Tongue (tissue), 2 donors: Measurements from ENCODE around the gene DMAC1. TPM values are rescaled to one million over a fixed set of nuclear protein-coding genes. Genes with fewer than 3 reads are reported as not detected.
A peak's percentile ranks its signal among the peaks of the same experiment; 100 is the strongest.

ENCODE experiments used
- DNase-seq: peaks from one replicate; pipeline ENCODE4 v3.0.0-alpha.2; 2015
- total RNA-seq: library from RNA; depleted of rRNA; stranded (reverse); fragments of >200 nt; gene quantifications from one replicate; pipeline ENCODE4 v1.2.3, GENCODE V29; 2014

DMAC1 gene
- total RNA-seq, 1 donor from 2014 or later: 18.5 TPM

DNA sequence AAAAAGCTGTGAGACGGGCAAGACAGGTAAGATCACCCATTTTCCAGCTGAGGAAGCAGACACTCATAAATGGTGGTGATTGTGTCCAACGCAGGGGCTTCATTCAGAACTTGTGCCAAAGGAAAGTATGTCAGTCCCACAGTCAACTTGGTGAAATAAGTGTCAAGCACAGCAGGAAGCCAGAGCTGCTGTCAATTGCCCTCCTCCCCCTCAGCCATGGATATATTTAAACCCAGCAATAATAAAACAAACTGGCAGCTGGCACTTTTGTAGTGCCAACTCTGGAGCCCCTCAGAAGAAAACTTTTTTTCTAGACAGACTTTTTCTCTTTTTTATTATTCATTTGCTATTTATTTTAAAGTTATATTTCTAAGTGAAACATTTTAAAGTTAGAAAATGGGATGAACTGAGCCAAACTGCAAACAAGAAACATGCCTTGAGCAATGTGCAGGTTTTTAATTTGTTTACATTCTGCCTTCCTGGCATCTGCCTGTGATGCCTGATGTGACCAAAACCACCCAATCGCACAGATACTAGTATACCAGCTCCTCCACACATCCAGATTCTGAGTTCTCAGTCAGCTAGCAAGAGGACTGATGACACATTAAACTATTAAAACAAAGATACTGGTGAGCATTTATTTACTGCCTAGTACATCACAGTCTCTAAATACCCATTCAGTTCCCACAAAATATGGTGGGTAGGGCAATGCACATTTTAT is 17.0 kb downstream of the DMAC1 start:
- peak; percentile 55 for DNase-seq

DNA sequence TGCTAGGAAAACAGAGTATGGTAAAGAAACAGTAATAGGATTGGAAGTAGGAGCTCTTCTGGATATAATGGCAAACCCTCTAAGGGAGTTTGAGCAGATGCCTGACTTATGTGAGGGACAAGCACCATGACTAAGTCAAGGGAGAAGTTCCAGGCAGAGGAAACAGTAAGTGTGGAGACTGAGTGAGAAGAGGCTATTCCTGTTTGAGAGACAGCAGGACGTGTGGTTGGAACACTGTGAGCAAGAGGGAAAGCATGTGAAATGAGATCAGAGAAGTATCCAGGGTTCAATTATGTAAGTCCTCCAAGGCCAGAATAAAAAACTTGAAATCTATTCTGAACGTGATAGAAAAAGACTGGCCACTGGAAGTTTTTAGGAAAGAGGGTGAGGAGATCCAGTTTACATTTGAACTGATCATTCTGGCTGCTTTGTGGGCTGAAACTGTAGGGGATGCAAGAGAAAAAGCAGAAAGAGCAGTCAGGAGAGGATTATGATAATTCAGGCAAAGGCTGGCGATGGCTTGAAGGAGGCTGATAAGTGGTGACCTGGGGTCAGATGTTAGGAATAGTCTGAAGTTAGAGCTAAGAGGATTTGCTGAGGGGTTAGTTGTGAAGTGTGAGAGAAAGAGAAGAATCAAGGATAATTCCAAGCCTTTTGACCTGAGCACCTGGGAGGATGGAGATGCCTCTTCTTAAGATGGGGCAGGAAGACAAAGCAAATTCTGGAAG is 19.2 kb downstream of the DMAC1 start:
- DNase-seq: peak; percentile 31

- no peak for DNase-seq
Observed at GRCh38 chr9:7778851-7779600, 20.6 kb downstream of the DMAC1 start.

DNA sequence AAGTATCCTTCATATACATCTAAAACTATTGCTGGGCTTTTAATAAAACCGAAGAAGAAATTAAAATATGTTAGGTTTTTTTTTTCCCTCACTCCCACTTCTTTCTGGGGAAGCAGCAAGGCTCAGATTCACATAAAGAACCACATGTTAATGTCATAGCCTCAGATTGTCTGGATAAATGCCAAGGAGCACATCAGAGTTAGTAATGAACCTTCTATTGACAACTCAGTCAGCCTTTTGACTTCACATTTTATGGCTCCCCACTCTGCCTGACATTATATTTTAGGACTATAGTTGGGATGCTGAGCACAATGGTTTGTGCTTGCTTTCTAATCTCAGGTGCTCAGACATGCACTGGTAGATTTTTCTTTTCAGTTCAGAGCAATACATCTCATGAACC is 21.8 kb downstream of the DMAC1 start:
- DNase-seq: no peak

GRCh38 chr9:7770111-7770510 is 29.5 kb downstream of the DMAC1 start:
- DNase-seq: peak; percentile 35

DNA sequence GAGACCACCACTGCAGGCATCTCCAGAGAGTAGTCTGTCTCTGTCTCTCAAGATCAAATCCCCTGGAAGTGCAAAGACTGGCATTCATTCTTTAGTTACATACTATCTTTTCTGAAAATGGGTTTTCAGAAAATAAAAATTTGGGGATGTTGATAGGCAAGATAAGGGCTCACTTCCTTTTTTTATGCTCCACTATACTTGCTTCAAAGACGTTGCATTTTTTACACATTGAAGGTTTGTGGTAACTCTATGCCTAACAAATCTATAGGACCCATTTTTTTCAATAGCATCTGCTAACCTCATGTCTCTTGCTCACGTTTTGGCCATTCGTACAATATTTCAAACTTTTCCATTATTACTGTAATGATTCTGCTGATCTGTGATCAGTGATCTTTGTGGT is 37.0 kb downstream of the DMAC1 start:
- no peak for DNase-seq

- no peak for DNase-seq
Observed at GRCh38 chr9:7760014-7760415, 39.6 kb downstream of the DMAC1 start.

DNA sequence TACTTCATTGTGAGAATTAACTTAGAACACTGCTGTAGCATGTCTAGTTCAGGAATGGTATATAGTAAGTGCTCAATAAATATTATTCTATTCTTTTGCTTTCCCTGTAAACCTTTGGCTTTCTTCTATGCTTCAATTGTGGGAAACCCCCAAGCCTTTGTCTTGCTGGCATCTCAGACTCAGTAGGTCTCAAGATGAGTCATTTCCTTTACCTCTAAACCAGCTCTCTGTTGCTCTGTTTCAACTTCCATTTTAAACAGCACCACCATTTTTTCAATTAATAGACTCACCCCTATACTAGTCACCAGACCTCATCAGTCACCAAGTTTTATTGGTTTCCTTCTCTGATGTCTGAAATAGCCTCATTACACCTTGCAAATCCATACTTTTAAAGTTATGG is 43.5 kb downstream of the DMAC1 start:
- DNase-seq: no peak

DNA sequence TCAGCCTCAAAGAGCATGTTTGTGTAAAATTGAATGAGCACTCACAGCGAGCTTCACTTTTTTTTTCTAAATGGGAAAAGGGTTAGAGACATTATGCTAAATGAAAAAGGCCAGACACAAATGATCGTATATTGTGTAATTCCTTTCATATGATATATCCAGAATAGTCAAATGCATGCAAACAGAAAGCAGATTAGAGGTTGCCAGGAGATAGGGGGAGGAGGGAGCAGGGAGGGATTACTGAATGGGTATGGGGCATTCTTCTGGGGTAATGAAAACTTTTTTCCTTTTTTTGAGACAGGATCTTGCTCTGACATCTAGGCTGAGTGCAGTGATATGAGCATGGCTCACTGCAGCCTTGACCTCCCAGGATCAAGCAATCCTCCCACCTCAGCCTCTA is 47.1 kb downstream of the DMAC1 start:
- DNase-seq: peak; percentile 13
